Smooth muscle cell (in vitro differentiated cells): Measurements from ENCODE around the gene NSUN2. TPM values are rescaled to one million over a fixed set of nuclear protein-coding genes. Genes with fewer than 3 reads are reported as not detected.

ENCODE experiments used
- DNase-seq: peaks from one replicate; lab custom pipeline; 2025; ENCODE audit not compliant: unreplicated experiment; lab: John Stamatoyannopoulos, UW
- H2AFZ ChIP-seq: fragments of 200-600 bp; sonication (generic); 2 replicates; pipeline ENCODE4 v1.6.0; 2016; ENCODE audit warnings: antibody characterized with exemption, low read depth, mild to moderate bottlenecking
- H3F3A ChIP-seq: fragments of 200-600 bp; sonication (generic); 2 replicates; pipeline ENCODE4 v1.6.0; 2017; ENCODE audit warnings: antibody characterized with exemption, low read depth
- H3K27ac ChIP-seq: fragments of 200-600 bp; sonication (generic); 2 replicates; pipeline ENCODE4 v1.5.1; 2016; ENCODE audit warnings: low read depth, mild to moderate bottlenecking
- H3K27me3 ChIP-seq: fragments of 200-600 bp; sonication (generic); 2 replicates; pipeline ENCODE4 v1.6.1; 2016; ENCODE audit warnings: low read depth, mild to moderate bottlenecking
- H3K36me3 ChIP-seq: fragments of 200-600 bp; sonication (generic); 2 replicates; pipeline ENCODE4 v1.5.1; 2016; ENCODE audit warnings: low read depth
- H3K4me1 ChIP-seq: fragments of 200-600 bp; sonication (generic); 2 replicates; pipeline ENCODE4 v1.5.1; 2016; ENCODE audit warnings: low read depth
- H3K4me2 ChIP-seq: fragments of 200-600 bp; sonication (generic); 2 replicates; pipeline ENCODE4 v1.6.0; 2016; ENCODE audit warnings: mild to moderate bottlenecking
- H3K4me3 ChIP-seq: fragments of 200-600 bp; sonication (generic); 2 replicates; pipeline ENCODE4 v1.5.1; 2016; ENCODE audit warnings: mild to moderate bottlenecking
- H3K79me2 ChIP-seq: fragments of 200-600 bp; sonication (generic); 2 replicates; pipeline ENCODE4 v1.6.0; 2016; ENCODE audit warnings: low read depth, mild to moderate bottlenecking
- H3K9ac ChIP-seq: fragments of 200-600 bp; sonication (generic); 2 replicates; pipeline ENCODE4 v1.6.0; 2016; ENCODE audit warnings: low read depth
- H3K9me3 ChIP-seq: fragments of 200-600 bp; sonication (generic); replicated peaks from 2 replicates; pipeline ENCODE4 v1.5.1; 2016; ENCODE audit warnings: low read depth
- H4K20me1 ChIP-seq: fragments of 200-600 bp; sonication (generic); 2 replicates; pipeline ENCODE4 v1.6.0; 2016; ENCODE audit warnings: low read depth
- WGBS: methylation state at CpG from one replicate; pipeline ENCODE4 v1.1.7; 2016; ENCODE audit warnings: low lambda C conversion rate; 5-methylcytosine and 5-hydroxymethylcytosine counted together
- polyA plus RNA-seq: library from polyadenylated mRNA; unstranded; fragments of >200 nt; fragmentation: Nextera tagmentation; extraction: Ambion mirVana; gene quantifications from 2 replicates; pipeline ENCODE4 v1.2.1, GENCODE V29; 2016
- total RNA-seq: library from RNA; depleted of rRNA; stranded (reverse); fragments of >200 nt; gene quantifications from 2 replicates; pipeline ENCODE4 v1.2.3, GENCODE V29; 2014
- TF ChIP-seq, protein P1 (sequence below): fragments of 200-600 bp; sonication (generic); IDR thresholded peaks from 2 replicates; pipeline ENCODE4 v1.5.1; 2017; ENCODE audit warnings: borderline replicate concordance, mild to moderate bottlenecking, antibody characterized with exemption; ENCODE audit not compliant: insufficient read depth, poor library complexity, severe bottlenecking

The NSUN2 gene
- total and polyA plus RNA-seq, 2 experiments from 2014 or later: 29.3 to 34.4 TPM

GRCh38 chr5:6598351-6598900 is 34.4 kb downstream of the NSUN2 start:
- no peak overlapping the region for H3K4me2 ChIP-seq
- no peaks in the 10 kb centered on the region for H4K20me1 ChIP-seq
- H3F3A ChIP-seq: no peaks in the 10 kb centered on the region
- TF ChIP-seq, protein P1, sequence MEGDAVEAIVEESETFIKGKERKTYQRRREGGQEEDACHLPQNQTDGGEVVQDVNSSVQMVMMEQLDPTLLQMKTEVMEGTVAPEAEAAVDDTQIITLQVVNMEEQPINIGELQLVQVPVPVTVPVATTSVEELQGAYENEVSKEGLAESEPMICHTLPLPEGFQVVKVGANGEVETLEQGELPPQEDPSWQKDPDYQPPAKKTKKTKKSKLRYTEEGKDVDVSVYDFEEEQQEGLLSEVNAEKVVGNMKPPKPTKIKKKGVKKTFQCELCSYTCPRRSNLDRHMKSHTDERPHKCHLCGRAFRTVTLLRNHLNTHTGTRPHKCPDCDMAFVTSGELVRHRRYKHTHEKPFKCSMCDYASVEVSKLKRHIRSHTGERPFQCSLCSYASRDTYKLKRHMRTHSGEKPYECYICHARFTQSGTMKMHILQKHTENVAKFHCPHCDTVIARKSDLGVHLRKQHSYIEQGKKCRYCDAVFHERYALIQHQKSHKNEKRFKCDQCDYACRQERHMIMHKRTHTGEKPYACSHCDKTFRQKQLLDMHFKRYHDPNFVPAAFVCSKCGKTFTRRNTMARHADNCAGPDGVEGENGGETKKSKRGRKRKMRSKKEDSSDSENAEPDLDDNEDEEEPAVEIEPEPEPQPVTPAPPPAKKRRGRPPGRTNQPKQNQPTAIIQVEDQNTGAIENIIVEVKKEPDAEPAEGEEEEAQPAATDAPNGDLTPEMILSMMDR: no peak
- H3K36me3 ChIP-seq: peaks cover 5% of the 10 kb centered on the region
- WGBS: 94% methylated on average over 14 of the region's 14 CpGs
- H3K9ac ChIP-seq: no peak overlapping the region
- H3K9me3 ChIP-seq: no peaks in the 10 kb centered on the region
- no peaks in the 10 kb centered on the region for H3K4me1 ChIP-seq
- no peak overlapping the region for H2AFZ ChIP-seq
- no peaks in the 10 kb centered on the region for H3K27me3 ChIP-seq
- no peaks in the 10 kb centered on the region for H3K79me2 ChIP-seq
- no peak overlapping the region for H3K27ac ChIP-seq
- no peak for DNase-seq
- no peak overlapping the region for H3K4me3 ChIP-seq

- Histone ChIP-seq H4K20me1 (no peaks in the 10 kb centered on the region), H3K4me2 (no peak overlapping the region), H3K9ac (no peak overlapping the region), H3K27ac (no peak overlapping the region), H3K4me1 (no peaks in the 10 kb centered on the region), H3K27me3 (no peaks in the 10 kb centered on the region), H3K9me3 (no peaks in the 10 kb centered on the region), H3K79me2 (no peaks in the 10 kb centered on the region), H3K4me3 (no peak overlapping the region), H3K36me3 (no peaks in the 10 kb centered on the region), H2AFZ (no peak overlapping the region), H3F3A (no peaks in the 10 kb centered on the region)
- no peak for DNase-seq
- 88% methylated on average over 6 of the region's 6 CpGs for WGBS
- TF ChIP-seq, protein P1: no peak
Observed at GRCh38 chr5:6597557-6597956, 35.3 kb downstream of the NSUN2 start.

GRCh38 chr5:6596388-6596787 is 36.5 kb downstream of the NSUN2 start:
- Histone ChIP-seq H3K4me3 (no peak overlapping the region), H3K9me3 (no peaks in the 10 kb centered on the region), H3K4me1 (no peaks in the 10 kb centered on the region), H3K27me3 (no peaks in the 10 kb centered on the region), H3K79me2 (no peaks in the 10 kb centered on the region), H4K20me1 (no peaks in the 10 kb centered on the region), H3K36me3 (no peaks in the 10 kb centered on the region), H3K9ac (no peak overlapping the region), H3K27ac (no peak overlapping the region), H3K4me2 (no peak overlapping the region), H3F3A (no peaks in the 10 kb centered on the region), H2AFZ (no peak overlapping the region)
- WGBS: 98% methylated on average over 5 of the region's 5 CpGs
- no peak for DNase-seq
- TF ChIP-seq, protein P1: no peak

DNA sequence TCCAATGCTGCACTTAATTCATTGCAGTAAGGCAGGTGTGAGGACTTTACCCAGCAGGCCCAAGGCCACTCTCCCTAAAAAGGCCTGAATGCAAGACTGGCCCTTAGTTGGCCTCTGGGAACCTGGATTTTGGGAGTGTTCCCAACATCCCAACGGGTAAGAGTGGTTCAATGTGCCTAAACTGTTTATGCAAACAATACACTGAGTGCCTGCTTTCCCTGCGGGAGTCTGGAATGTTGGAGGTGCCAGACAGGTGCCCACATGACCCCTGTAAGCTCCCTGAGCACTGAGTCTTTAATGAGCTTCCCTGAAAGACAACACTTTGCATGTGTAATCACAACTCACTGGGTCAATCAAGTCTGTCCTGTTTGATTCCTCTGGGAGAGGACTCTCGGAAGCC is 37.4 kb downstream of the NSUN2 start:
- no peak overlapping the region for H3K4me3 ChIP-seq
- no peaks in the 10 kb centered on the region for H3K27me3 ChIP-seq
- H3F3A ChIP-seq: no peaks in the 10 kb centered on the region
- H4K20me1 ChIP-seq: no peaks in the 10 kb centered on the region
- H3K4me2 ChIP-seq: no peak overlapping the region
- H3K9ac ChIP-seq: no peak overlapping the region
- TF ChIP-seq, protein P1: no peak
- H3K4me1 ChIP-seq: no peaks in the 10 kb centered on the region
- H3K9me3 ChIP-seq: no peaks in the 10 kb centered on the region
- H2AFZ ChIP-seq: no peak overlapping the region
- 87% methylated on average over 3 of the region's 3 CpGs for WGBS
- no peaks in the 10 kb centered on the region for H3K36me3 ChIP-seq
- no peak overlapping the region for H3K27ac ChIP-seq
- DNase-seq: no peak
- H3K79me2 ChIP-seq: no peaks in the 10 kb centered on the region
